ENCODE measurements around the gene LINC00237. TPM values are rescaled to one million over a fixed set of nuclear protein-coding genes. Genes with fewer than 3 reads are reported as not detected.

Gene LINC00237
- total and polyA plus RNA-seq, 2 of the 8 experiments (the other 6 are each of a cell fraction or from before 2014, with no cell fraction given), result 0.28 to 1.4 TPM

DNA sequence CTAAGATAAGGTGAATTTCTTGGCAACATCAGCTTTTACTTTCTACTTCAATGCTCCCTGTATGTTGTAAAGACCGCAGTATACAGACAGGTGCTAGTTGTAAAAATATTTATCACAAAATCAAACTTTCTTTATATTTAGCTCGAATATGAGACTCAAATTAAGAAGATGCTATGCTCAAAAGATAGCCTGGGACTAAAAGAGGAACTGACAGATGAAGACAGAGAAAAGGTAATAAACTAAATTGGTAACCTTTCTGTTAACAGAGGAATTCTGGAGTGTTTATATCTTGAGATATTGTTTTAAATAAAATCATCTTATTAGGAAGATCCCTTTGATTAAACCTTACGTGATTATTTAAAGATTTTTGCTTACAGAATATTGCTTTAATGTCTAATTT lies 39.3 kb upstream of the LINC00237 start (continued):
- no peak for TF ChIP-seq CHD7 (IDR thresholded peaks at IDR 0.05; ENCODE audit: insufficient replicate concordance, low read length)
- no peak for TF ChIP-seq JUN (IDR thresholded peaks at IDR 0.05; ENCODE audit: low read depth, low read length)
- no peak for TF ChIP-seq POLR2A (IDR thresholded peaks at IDR 0.05; ENCODE audit: control extremely low read depth in 1 of 2, low read depth in 2 of 2, low read length in 2 of 2)
- TF ChIP-seq POLR2AphosphoS5 (IDR thresholded peaks at IDR 0.05; ENCODE audit: low read depth, low read length), result no peak
- TF ChIP-seq YY1 (IDR thresholded peaks at IDR 0.05; ENCODE audit: low read depth, low read length), result no peak
- TF ChIP-seq ZNF274 (IDR thresholded peaks at IDR 0.05; ENCODE audit: borderline replicate concordance, extremely low read depth, low read length), result no peak
- TF ChIP-seq CREB1 (IDR thresholded peaks at IDR 0.05), result no peak
- no peak for TF ChIP-seq TAF7 (optimal IDR thresholded peaks at IDR 0.05; ENCODE audit: borderline replicate concordance, low read depth, low read length)
- no peak for TF ChIP-seq FOSL1 (IDR thresholded peaks at IDR 0.05; ENCODE audit: insufficient read depth, low read depth, low read length)
- no peak for TF ChIP-seq SUZ12 (IDR thresholded peaks at IDR 0.05; ENCODE audit: low read length)
- TF ChIP-seq CTBP2 (IDR thresholded peaks at IDR 0.05; ENCODE audit: borderline replicate concordance, insufficient read depth, insufficient read length, low read length), result no peak
- no peak for TF ChIP-seq CEBPB (IDR thresholded peaks at IDR 0.05; ENCODE audit: low read depth, low read length)
- no peak for TF ChIP-seq RBBP5 (IDR thresholded peaks at IDR 0.05; ENCODE audit: borderline replicate concordance, low read depth, low read length)
- TF ChIP-seq JUND (IDR thresholded peaks at IDR 0.05; ENCODE audit: low read length), result no peak
